PC-3 (cell line): ENCODE results near the gene NUP93. TPM values are rescaled to one million over a fixed set of nuclear protein-coding genes. Genes with fewer than 3 reads are reported as not detected.

Experiments
- ATAC-seq: fragments of 200-7000 bp; cut with Tn5 transposase; 2 replicates; pipeline ENCODE4 v1.9.1; 2020; ENCODE audit warnings: mild to moderate bottlenecking, moderate library complexity
- BruUV-seq: library from RNA; stranded (reverse); fragments of 400-500 nt; replicated peaks from 2 replicates; lab custom pipeline; 2021; lab: Mats Ljungman, UMichigan
- CTCF ChIA-PET: fragments of 300-600 bp; sonication (Branson Sonifier 250); formaldehyde crosslinking; loops from one replicate; lab custom pipeline; 2022; ENCODE audit warnings: antibody characterized with exemption; lab: Charles Lee
- POLR2A ChIA-PET: fragments of 300-600 bp; sonication (Branson Sonifier 250); formaldehyde crosslinking; loops from one replicate; lab custom pipeline; 2022; ENCODE audit warnings: antibody characterized with exemption; ENCODE audit not compliant: unreplicated experiment; lab: Charles Lee
- DNase-seq: peaks from one replicate; pipeline ENCODE4 v3.0.0-alpha.2; 2015
- H2AFZ ChIP-seq: fragments of 300-600 bp; sonication (generic); 2 replicates; pipeline ENCODE4 v1.6.0; 2016; ENCODE audit warnings: antibody characterized with exemption, low read length
- H3F3A ChIP-seq: fragments of 300-600 bp; sonication (generic); one replicate; pipeline ENCODE4 v1.6.0; 2017; ENCODE audit warnings: antibody characterized with exemption, low read length, control low read depth, mild to moderate bottlenecking; ENCODE audit not compliant: unreplicated experiment
- H3K27ac ChIP-seq: fragments of 300-600 bp; sonication (generic); 2 replicates; pipeline ENCODE4 v1.5.1; 2016; ENCODE audit warnings: mild to moderate bottlenecking, low read length
- H3K27me3 ChIP-seq: fragments of 300-600 bp; sonication (generic); 2 replicates; pipeline ENCODE4 v1.6.1; 2016; ENCODE audit warnings: low read length, mixed read lengths
- H3K36me3 ChIP-seq: fragments of 300-600 bp; sonication (generic); 2 replicates; pipeline ENCODE4 v1.6.1; 2016; ENCODE audit warnings: low read depth, mixed run types, low read length, mixed read lengths
- H3K4me1 ChIP-seq: fragments of 300-600 bp; sonication (generic); 2 replicates; pipeline ENCODE4 v1.5.1; 2016; ENCODE audit warnings: low read length; ENCODE audit not compliant: insufficient read depth
- H3K4me2 ChIP-seq: fragments of 300-600 bp; sonication (generic); 2 replicates; pipeline ENCODE4 v1.6.0; 2016; ENCODE audit warnings: low read length
- H3K4me3 ChIP-seq: fragments of 300-600 bp; sonication (generic); 2 replicates; pipeline ENCODE4 v1.5.1; 2016; ENCODE audit warnings: mild to moderate bottlenecking, low read length, mixed read lengths
- H3K79me2 ChIP-seq: fragments of 300-600 bp; sonication (generic); 2 replicates; pipeline ENCODE4 v1.6.1; 2017; ENCODE audit warnings: low read length, mixed read lengths
- H3K9ac ChIP-seq: fragments of 300-600 bp; sonication (generic); 2 replicates; pipeline ENCODE4 v1.6.0; 2016; ENCODE audit warnings: mild to moderate bottlenecking, low read length
- H3K9me2 ChIP-seq: fragments of 300-600 bp; sonication (generic); replicated peaks from 2 replicates; pipeline ENCODE4 v1.6.1; 2016; ENCODE audit warnings: mixed run types, low read length, mixed read lengths
- H3K9me3 ChIP-seq: fragments of 300-600 bp; sonication (generic); 2 replicates; pipeline ENCODE4 v1.6.1; 2016; ENCODE audit warnings: low read length, mixed read lengths
- H4K20me1 ChIP-seq: fragments of 300-600 bp; sonication (generic); 2 replicates; pipeline ENCODE4 v1.6.1; 2016; ENCODE audit warnings: low read length, mixed read lengths
- EZH2 ChIP-seq: fragments of 300-600 bp; sonication (generic); IDR thresholded peaks from one replicate; pipeline ENCODE4 v1.6.1; 2017; ENCODE audit warnings: antibody characterized with exemption, mild to moderate bottlenecking, low read length; ENCODE audit not compliant: unreplicated experiment
- EZH2phosphoT487 ChIP-seq: fragments of 300-600 bp; sonication (generic); IDR thresholded peaks from 2 replicates; pipeline ENCODE4 v1.6.1; 2018; ENCODE audit warnings: mild to moderate bottlenecking, antibody characterized with exemption, low read length, borderline replicate concordance
- intact Hi-C: fragments of 100-400 bp; cut with micrococcal nuclease; formaldehyde crosslinking; loops from 2 replicates; pipeline ENCODE4 v1.9.0; 2023
- total RNA-seq: library from RNA; depleted of rRNA; stranded (reverse); fragments of >200 nt; gene quantifications from 2 replicates; pipeline ENCODE4 v1.2.3, GENCODE V29; 2014
- TF ChIP-seq, protein P1 (sequence below): fragments of 300-600 bp; sonication (generic); conservative IDR thresholded peaks from 2 replicates; pipeline ENCODE4 v1.5.1; 2017; ENCODE audit warnings: antibody characterized with exemption, low read depth, mild to moderate bottlenecking, low read length

NUP93 gene
- total RNA-seq, 1 experiment from 2014 or later: 98.6 TPM

DNA sequence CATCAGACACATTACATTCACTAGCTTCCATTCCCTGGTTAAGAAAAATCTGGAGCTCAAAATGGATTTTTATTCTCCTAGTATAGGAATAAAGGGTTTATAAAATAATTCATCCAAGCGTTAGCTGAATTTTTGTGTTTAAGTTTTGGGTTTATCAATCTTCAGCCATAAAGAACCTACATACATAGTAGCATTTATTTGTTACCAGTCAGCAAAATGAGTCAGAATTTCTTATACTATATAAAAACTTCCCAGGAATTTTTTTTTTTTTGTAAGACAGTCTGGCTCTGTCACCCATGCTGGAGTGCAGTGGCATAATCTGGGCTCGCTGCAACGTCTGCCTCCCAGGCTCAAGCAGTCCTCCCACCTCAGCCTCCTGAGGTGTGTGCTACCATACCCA is 94.9 kb downstream of the NUP93 start:
- no peaks in the 10 kb centered on the region for H3K27me3 ChIP-seq
- no peak overlapping the region for H3K9ac ChIP-seq
- H3F3A ChIP-seq: no peaks in the 10 kb centered on the region
- no peak overlapping the region for H2AFZ ChIP-seq
- intact Hi-C loops: no loop called here
- ChIA-PET POLR2A (no interaction called here), CTCF (no interaction called here)
- H3K4me1 ChIP-seq: no peaks in the 10 kb centered on the region
- TF ChIP-seq EZH2 (no peak), EZH2phosphoT487 (no peak)
- TF ChIP-seq, protein P1, sequence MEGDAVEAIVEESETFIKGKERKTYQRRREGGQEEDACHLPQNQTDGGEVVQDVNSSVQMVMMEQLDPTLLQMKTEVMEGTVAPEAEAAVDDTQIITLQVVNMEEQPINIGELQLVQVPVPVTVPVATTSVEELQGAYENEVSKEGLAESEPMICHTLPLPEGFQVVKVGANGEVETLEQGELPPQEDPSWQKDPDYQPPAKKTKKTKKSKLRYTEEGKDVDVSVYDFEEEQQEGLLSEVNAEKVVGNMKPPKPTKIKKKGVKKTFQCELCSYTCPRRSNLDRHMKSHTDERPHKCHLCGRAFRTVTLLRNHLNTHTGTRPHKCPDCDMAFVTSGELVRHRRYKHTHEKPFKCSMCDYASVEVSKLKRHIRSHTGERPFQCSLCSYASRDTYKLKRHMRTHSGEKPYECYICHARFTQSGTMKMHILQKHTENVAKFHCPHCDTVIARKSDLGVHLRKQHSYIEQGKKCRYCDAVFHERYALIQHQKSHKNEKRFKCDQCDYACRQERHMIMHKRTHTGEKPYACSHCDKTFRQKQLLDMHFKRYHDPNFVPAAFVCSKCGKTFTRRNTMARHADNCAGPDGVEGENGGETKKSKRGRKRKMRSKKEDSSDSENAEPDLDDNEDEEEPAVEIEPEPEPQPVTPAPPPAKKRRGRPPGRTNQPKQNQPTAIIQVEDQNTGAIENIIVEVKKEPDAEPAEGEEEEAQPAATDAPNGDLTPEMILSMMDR: no peak
- ATAC-seq (no peak), DNase-seq (no peak)
- H3K9me2 ChIP-seq: no peaks in the 10 kb centered on the region
- BruUV-seq: no TSS peak
- no peaks in the 10 kb centered on the region for H3K9me3 ChIP-seq
- H3K79me2 ChIP-seq: no peaks in the 10 kb centered on the region
- H3K4me3 ChIP-seq: no peak overlapping the region
- no peaks in the 10 kb centered on the region for H4K20me1 ChIP-seq
- H3K4me2 ChIP-seq: no peak overlapping the region
- no peak overlapping the region for H3K27ac ChIP-seq
- peaks cover 18% of the 10 kb centered on the region; the same call in 1 of the 2 replicates for H3K36me3 ChIP-seq

DNA sequence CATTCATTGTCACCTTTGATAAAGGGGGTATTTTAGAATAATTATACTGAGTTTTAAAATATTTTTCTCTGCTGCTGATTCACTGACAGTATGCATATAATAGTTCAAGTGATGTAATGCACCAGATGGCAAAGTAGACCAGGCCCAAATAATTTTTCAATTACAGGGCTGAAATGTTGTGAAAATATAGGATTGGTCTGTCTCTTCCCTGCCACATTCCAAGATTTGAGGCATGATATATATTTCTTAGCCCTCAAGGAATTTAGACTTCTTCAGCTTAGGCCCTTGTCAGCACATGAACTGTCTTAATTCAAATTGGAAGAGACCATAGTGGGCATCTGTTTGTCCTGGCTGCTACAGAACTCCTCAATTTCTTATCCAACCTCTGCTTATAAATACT is 95.9 kb downstream of the NUP93 start:
- Histone ChIP-seq H2AFZ (no peak overlapping the region), H3K36me3 (peaks cover 18% of the 10 kb centered on the region; the same call in 1 of the 2 replicates), H4K20me1 (no peaks in the 10 kb centered on the region), H3K9ac (no peak overlapping the region), H3F3A (no peaks in the 10 kb centered on the region), H3K9me2 (no peaks in the 10 kb centered on the region), H3K79me2 (no peaks in the 10 kb centered on the region), H3K9me3 (no peaks in the 10 kb centered on the region), H3K27me3 (no peaks in the 10 kb centered on the region), H3K4me3 (no peak overlapping the region), H3K4me2 (no peak overlapping the region), H3K27ac (no peak overlapping the region), H3K4me1 (no peaks in the 10 kb centered on the region)
- POLR2A ChIA-PET: no interaction called here
- intact Hi-C loops: no loop called here
- no peak for DNase-seq
- TF ChIP-seq, protein P1: no peak
- TF ChIP-seq EZH2 (no peak), EZH2phosphoT487 (no peak)
- BruUV-seq: no TSS peak
- CTCF ChIA-PET: no interaction called here
- ATAC-seq: no peak

DNA sequence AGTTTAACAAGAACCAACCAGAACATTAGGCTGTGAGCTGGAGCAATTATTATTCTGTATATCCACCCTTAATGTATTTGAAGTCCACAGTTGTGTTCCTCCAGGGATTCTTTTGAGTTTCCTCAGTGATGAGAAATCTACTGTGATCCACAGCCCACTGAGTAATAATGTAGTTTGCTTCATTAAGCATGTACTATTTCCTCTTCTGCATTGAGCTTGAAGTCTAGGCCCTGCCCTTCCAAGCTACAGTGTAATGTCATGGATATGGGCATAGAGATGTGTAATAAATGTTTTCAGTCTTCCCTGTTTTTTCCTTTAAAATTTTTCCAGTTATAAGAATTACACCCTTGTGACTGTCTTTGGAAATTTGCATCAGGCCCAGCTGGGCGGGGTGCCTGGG is 98.7 kb downstream of the NUP93 start:
- ChIA-PET CTCF (no interaction called here), POLR2A (no interaction called here)
- Histone ChIP-seq H4K20me1 (no peaks in the 10 kb centered on the region), H3K27me3 (no peaks in the 10 kb centered on the region), H3F3A (no peaks in the 10 kb centered on the region), H3K9ac (no peak overlapping the region), H3K4me3 (no peak overlapping the region), H3K9me3 (no peaks in the 10 kb centered on the region), H3K9me2 (no peaks in the 10 kb centered on the region), H3K27ac (no peak overlapping the region), H3K36me3 (peaks cover 22% of the 10 kb centered on the region), H2AFZ (no peak overlapping the region), H3K79me2 (no peaks in the 10 kb centered on the region), H3K4me1 (no peaks in the 10 kb centered on the region), H3K4me2 (no peak overlapping the region)
- intact Hi-C loops: no loop called here
- DNase-seq (no peak), ATAC-seq (no peak)
- TF ChIP-seq, protein P1: no peak
- TF ChIP-seq EZH2phosphoT487: no peak
- TF ChIP-seq EZH2: no peak
- no TSS peak for BruUV-seq
